ENCODE data around the gene SNX25. TPM values are rescaled to one million over a fixed set of nuclear protein-coding genes. Genes with fewer than 3 reads are reported as not detected.
"Not testable (repeated sequence)": the region's sequence is repeated elsewhere in the genome, so short reads cannot be mapped to it uniquely, and the experiment has no call there.

Gene SNX25
- polyA plus RNA-seq, 1 donor from 2014 or later = 6.4 TPM

DNA sequence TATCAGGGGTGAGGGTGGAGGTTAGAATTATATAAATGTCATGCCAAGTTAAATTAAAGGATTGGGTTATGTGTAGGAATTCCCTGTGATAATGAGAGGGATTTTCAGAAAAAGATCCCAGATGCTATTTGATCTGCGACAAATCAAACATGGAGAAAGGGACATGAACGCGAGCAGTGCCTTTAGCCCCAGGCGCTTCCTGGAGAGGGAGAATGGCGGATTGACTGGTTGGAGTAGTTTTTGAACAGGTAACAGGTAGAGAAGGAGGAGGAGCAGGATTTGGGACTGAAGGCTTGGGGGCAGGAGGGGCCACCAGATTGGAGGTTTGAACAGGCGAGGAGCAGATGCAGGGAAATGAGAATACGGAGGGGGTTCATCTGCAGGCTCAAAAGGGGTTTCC is 119.2 kb downstream of the SNX25 start:
- no peak overlapping the region for H3K27ac ChIP-seq (ENCODE audit: low read length)
- TF ChIP-seq, protein P1, sequence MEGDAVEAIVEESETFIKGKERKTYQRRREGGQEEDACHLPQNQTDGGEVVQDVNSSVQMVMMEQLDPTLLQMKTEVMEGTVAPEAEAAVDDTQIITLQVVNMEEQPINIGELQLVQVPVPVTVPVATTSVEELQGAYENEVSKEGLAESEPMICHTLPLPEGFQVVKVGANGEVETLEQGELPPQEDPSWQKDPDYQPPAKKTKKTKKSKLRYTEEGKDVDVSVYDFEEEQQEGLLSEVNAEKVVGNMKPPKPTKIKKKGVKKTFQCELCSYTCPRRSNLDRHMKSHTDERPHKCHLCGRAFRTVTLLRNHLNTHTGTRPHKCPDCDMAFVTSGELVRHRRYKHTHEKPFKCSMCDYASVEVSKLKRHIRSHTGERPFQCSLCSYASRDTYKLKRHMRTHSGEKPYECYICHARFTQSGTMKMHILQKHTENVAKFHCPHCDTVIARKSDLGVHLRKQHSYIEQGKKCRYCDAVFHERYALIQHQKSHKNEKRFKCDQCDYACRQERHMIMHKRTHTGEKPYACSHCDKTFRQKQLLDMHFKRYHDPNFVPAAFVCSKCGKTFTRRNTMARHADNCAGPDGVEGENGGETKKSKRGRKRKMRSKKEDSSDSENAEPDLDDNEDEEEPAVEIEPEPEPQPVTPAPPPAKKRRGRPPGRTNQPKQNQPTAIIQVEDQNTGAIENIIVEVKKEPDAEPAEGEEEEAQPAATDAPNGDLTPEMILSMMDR (IDR thresholded peaks at IDR 0.05; ENCODE audit: poor library complexity, severe bottlenecking) = no peak
- no peak for TF ChIP-seq SMC3 (conservative IDR thresholded peaks at IDR 0.05; ENCODE audit: poor library complexity)
- no peak for TF ChIP-seq EP300 (conservative IDR thresholded peaks at IDR 0.05; ENCODE audit: poor library complexity, severe bottlenecking)
- no peak for TF ChIP-seq TAF1 (IDR thresholded peaks at IDR 0.05; ENCODE audit: low read depth)
- no peak for TF ChIP-seq RAD21 (conservative IDR thresholded peaks at IDR 0.05)
- TF ChIP-seq MXI1 (conservative IDR thresholded peaks at IDR 0.05; ENCODE audit: poor library complexity, severe bottlenecking) = no peak
- TF ChIP-seq EZH2 (IDR thresholded peaks at IDR 0.05; ENCODE audit: borderline replicate concordance, insufficient read depth, low read length, poor library complexity, severe bottlenecking) = no peak
- TF ChIP-seq, protein P2, sequence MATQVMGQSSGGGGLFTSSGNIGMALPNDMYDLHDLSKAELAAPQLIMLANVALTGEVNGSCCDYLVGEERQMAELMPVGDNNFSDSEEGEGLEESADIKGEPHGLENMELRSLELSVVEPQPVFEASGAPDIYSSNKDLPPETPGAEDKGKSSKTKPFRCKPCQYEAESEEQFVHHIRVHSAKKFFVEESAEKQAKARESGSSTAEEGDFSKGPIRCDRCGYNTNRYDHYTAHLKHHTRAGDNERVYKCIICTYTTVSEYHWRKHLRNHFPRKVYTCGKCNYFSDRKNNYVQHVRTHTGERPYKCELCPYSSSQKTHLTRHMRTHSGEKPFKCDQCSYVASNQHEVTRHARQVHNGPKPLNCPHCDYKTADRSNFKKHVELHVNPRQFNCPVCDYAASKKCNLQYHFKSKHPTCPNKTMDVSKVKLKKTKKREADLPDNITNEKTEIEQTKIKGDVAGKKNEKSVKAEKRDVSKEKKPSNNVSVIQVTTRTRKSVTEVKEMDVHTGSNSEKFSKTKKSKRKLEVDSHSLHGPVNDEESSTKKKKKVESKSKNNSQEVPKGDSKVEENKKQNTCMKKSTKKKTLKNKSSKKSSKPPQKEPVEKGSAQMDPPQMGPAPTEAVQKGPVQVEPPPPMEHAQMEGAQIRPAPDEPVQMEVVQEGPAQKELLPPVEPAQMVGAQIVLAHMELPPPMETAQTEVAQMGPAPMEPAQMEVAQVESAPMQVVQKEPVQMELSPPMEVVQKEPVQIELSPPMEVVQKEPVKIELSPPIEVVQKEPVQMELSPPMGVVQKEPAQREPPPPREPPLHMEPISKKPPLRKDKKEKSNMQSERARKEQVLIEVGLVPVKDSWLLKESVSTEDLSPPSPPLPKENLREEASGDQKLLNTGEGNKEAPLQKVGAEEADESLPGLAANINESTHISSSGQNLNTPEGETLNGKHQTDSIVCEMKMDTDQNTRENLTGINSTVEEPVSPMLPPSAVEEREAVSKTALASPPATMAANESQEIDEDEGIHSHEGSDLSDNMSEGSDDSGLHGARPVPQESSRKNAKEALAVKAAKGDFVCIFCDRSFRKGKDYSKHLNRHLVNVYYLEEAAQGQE (IDR thresholded peaks at IDR 0.05; ENCODE audit: borderline replicate concordance) = no peak
- TF ChIP-seq POLR2AphosphoS5 (IDR thresholded peaks at IDR 0.05) = no peak
- no peaks in the 10 kb centered on the region for H3K27me3 ChIP-seq (ENCODE audit: insufficient read depth, low read depth, low read length)
- H3K4me2 ChIP-seq (ENCODE audit: low read length) = no peak overlapping the region
- no peak overlapping the region for H2AFZ ChIP-seq (ENCODE audit: low read depth, low read length)
- H3K9ac ChIP-seq (ENCODE audit: low read length) = no peak overlapping the region
- no peaks in the 10 kb centered on the region for H4K20me1 ChIP-seq (ENCODE audit: insufficient read depth)
- H3K9me3 ChIP-seq (ENCODE audit: low read length) = no peaks in the 10 kb centered on the region
- no peaks in the 10 kb centered on the region for H3K36me3 ChIP-seq (ENCODE audit: insufficient read depth, low read length)
- H3K9me2 ChIP-seq (ENCODE audit: insufficient read depth, low read length) = no peaks in the 10 kb centered on the region
- no peaks in the 10 kb centered on the region for H3K79me2 ChIP-seq (replicated peaks; ENCODE audit: insufficient read depth, low read length)
- no peak overlapping the region for H3K4me3 ChIP-seq (ENCODE audit: low read length)
- H3F3A ChIP-seq (ENCODE audit: insufficient read depth, low read length, poor library complexity, severe bottlenecking) = no peaks in the 10 kb centered on the region

DNA sequence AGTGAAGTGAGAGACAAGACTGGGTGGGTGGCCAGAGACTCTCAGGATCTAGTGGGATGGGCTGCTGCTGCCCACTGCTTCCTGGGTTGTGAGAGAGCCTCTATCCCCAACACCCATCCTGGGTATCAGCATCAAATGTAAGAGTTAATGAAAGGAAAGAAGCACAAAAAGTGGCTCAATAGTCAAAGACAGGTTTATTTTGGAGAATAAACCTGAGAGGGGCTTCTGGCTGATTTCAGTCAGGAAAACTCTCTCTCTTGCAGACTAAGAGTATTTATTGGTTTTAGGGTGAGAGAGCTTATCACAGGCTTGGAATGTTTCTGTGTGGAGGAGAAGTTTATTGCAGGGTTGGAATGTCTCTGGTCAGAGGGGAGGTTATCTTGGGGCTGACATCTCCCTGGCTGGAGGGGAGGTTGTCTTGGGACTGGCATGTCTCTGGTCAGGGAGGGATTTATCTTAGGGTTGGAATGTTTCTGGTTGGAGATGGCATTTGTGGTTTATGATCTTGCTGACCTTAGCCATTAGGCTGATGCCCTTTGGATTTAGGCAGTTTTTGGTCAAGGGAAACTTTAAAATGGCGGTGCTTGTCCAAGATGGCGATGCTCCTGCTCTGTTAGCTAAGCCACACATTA is 120.6 kb downstream of the SNX25 start:
- not testable (repeated sequence) for H2AFZ ChIP-seq (ENCODE audit: low read depth, low read length); H3K27me3 ChIP-seq (ENCODE audit: insufficient read depth, low read depth, low read length)

More for the DNA sequence above, 120.6 kb downstream of the SNX25 start:
- not testable (repeated sequence) for H3K4me2 ChIP-seq (ENCODE audit: low read length); H3K27ac ChIP-seq (ENCODE audit: low read length); H3K36me3 ChIP-seq (ENCODE audit: insufficient read depth, low read length); H4K20me1 ChIP-seq (ENCODE audit: insufficient read depth); H3K9ac ChIP-seq (ENCODE audit: low read length); H3K4me3 ChIP-seq (ENCODE audit: low read length); H3F3A ChIP-seq (ENCODE audit: insufficient read depth, low read length, poor library complexity, severe bottlenecking); H3K9me2 ChIP-seq (ENCODE audit: insufficient read depth, low read length); H3K79me2 ChIP-seq (replicated peaks; ENCODE audit: insufficient read depth, low read length); H3K9me3 ChIP-seq (ENCODE audit: low read length)

Data from neural cell (in vitro differentiated cells).